Body of pancreas (tissue), 4 donors: Measurements from ENCODE around the gene SRPK3. TPM values are rescaled to one million over a fixed set of nuclear protein-coding genes. Genes with fewer than 3 reads are reported as not detected.
"Not testable (repeated sequence)": the region's sequence is repeated elsewhere in the genome, so short reads cannot be mapped to it uniquely, and the experiment has no call there.

Source experiments
- ATAC-seq: fragments of 150-250 bp; one replicate; pipeline ENCODE4 v1.9.1; 2016
- DNase-seq, 4 donors: peaks; one replicate each; pipeline ENCODE4 v3.0.0-alpha.2; 2019
- H3K27ac ChIP-seq, 4 donors: fragments of 200-600 bp; sonication (generic); 1 replicate in 3 of 4; 2 replicates in 1 of 4; pipeline versions ENCODE4 v1.5.1 to v1.6.1; 2016 to 2019; ENCODE audit warnings: mild to moderate bottlenecking in 1 of 4, mixed read lengths in 1 of 4, moderate library complexity in 1 of 4
- H3K27me3 ChIP-seq, 2 donors: fragments of 200-600 bp; sonication (generic); one replicate each; pipeline ENCODE4 v1.6.0; 2016; ENCODE audit warnings: mild to moderate bottlenecking in 1 of 2
- H3K36me3 ChIP-seq, 2 donors: fragments of 200-600 bp; sonication (generic); replicated peaks in 1 of 2; 2 replicates each; pipeline ENCODE4 v1.5.1; 2016; ENCODE audit warnings: low read depth in 2 of 2; ENCODE audit not compliant: insufficient read depth in 1 of 2
- H3K4me1 ChIP-seq: fragments of 200-600 bp; sonication (generic); one replicate; pipeline ENCODE4 v1.6.0; 2016
- H3K4me3 ChIP-seq, 2 donors: fragments of 200-600 bp; sonication (generic); 1 replicate in 1 of 2; 2 replicates in 1 of 2; pipeline ENCODE4 v1.5.1; 2016 to 2019
- H3K9me3 ChIP-seq, 3 donors: fragments of 200-600 bp; sonication (generic); 1 replicate in 2 of 3; 2 replicates in 1 of 3; pipeline ENCODE4 v1.5.1; 2016
- CTCF ChIP-seq, 7 experiments: fragments of 450-650 bp in 4 of 7; fragments of 200-600 bp in 3 of 7; sonication (generic) in 3 of 7; IDR thresholded peaks; one replicate each; pipeline ENCODE4 v1.5.1; 2016 to 2019; ENCODE audit warnings: antibody characterized with exemption in 7 of 7
- POLR2A ChIP-seq, 3 donors: fragments of 450-650 bp; IDR thresholded peaks; one replicate each; pipeline ENCODE4 v1.6.1; 2016; ENCODE audit warnings: antibody characterized with exemption in 3 of 3, mild to moderate bottlenecking in 2 of 3
- WGBS, 2 donors: methylation state at CpG; one replicate each; pipeline ENCODE4 v1.1.5; 2017; 5-methylcytosine and 5-hydroxymethylcytosine counted together
- intact Hi-C: fragments of 100-400 bp; cut with DNase I; formaldehyde crosslinking; loops from one replicate; pipeline ENCODE4 v1.15.1; 2023
- total RNA-seq, 2 donors: library from RNA; depleted of rRNA; stranded (reverse); fragments of >200 nt; gene quantifications; one replicate each; pipeline ENCODE4 v1.1.0, GENCODE V29; 2016

Gene SRPK3
- total RNA-seq, 2 donors from 2014 or later: not detected

- DNase-seq (peak in 1 of 4 donors; percentile 9), ATAC-seq (no peak)
- no peaks in the 10 kb centered on the region for H3K36me3 ChIP-seq
- no peak overlapping the region for H3K27ac ChIP-seq
- TF ChIP-seq CTCF (IDR thresholded peaks at IDR 0.05): no peak
- no peak for TF ChIP-seq POLR2A (IDR thresholded peaks at IDR 0.05)
- no peak overlapping the region for H3K4me3 ChIP-seq
- peaks cover 9% of the 10 kb centered on the region for H3K4me1 ChIP-seq
- WGBS, 2 donors: 61 to 87% methylated on average over 21 to 25 of the region's 25 CpGs
- intact Hi-C loops: no loop called here
- H3K27me3 ChIP-seq: no peaks in the 10 kb centered on the region
- no peaks in the 10 kb centered on the region for H3K9me3 ChIP-seq
Observed at GRCh38 chrX:153816831-153817690, 36.2 kb downstream of the SRPK3 start.

- 87 to 91% methylated on average over 5 to 8 of the region's 9 CpGs for whole genome bisulfite sequencing, 2 donors
- H3K27me3 ChIP-seq, intact Hi-C loops, H3K9me3 ChIP-seq, H3K36me3 ChIP-seq, ATAC-seq, H3K4me1 ChIP-seq, H3K27ac ChIP-seq, DNase-seq, H3K4me3 ChIP-seq: not testable (repeated sequence)
Observed at GRCh38 chrX:153818064-153818463, 37.2 kb downstream of the SRPK3 start.

- H3K4me1 ChIP-seq: peaks cover 9% of the 10 kb centered on the region
- no peak overlapping the region for H3K27ac ChIP-seq
- TF ChIP-seq POLR2A (IDR thresholded peaks at IDR 0.05) (no peak), CTCF (IDR thresholded peaks at IDR 0.05) (no peak)
- ATAC-seq (peak; percentile 74), DNase-seq (peak in 2 of 4 donors; percentile 27 to 57)
- no peaks in the 10 kb centered on the region for H3K27me3 ChIP-seq
- 38 to 58% methylated on average over 8 to 13 of the region's 67 CpGs for WGBS, 2 donors
- H3K4me3 ChIP-seq: no peak overlapping the region
- intact Hi-C loops: no loop called here
- no peaks in the 10 kb centered on the region for H3K36me3 ChIP-seq
- H3K9me3 ChIP-seq: no peaks in the 10 kb centered on the region
Observed at GRCh38 chrX:153818571-153819383, 37.9 kb downstream of the SRPK3 start.

- DNase-seq: peak in 1 of 4 donors; percentile 10
- TF ChIP-seq CTCF (IDR thresholded peaks at IDR 0.05) (no peak), POLR2A (IDR thresholded peaks at IDR 0.05) (no peak)
- intact Hi-C loops: no loop called here
- Histone ChIP-seq H3K4me3 (no peak overlapping the region), H3K27me3 (no peaks in the 10 kb centered on the region), H3K36me3 (no peaks in the 10 kb centered on the region), H3K9me3 (no peaks in the 10 kb centered on the region), H3K27ac (no peak overlapping the region), H3K4me1 (peaks cover 9% of the 10 kb centered on the region)
- ATAC-seq: no peak
- 14% methylated on average over 18 of the region's 23 CpGs; no CpG with 5 or more reads in 1 of the 2 donors for WGBS, 2 donors
Observed at GRCh38 chrX:153819384-153820040, 38.7 kb downstream of the SRPK3 start.

- WGBS, 2 donors: 73 to 79% methylated on average over 5 of the region's 7 CpGs
- H3K36me3 ChIP-seq: no peaks in the 10 kb centered on the region
- H3K4me3 ChIP-seq: no peak overlapping the region
- H3K27me3 ChIP-seq: no peaks in the 10 kb centered on the region
- TF ChIP-seq CTCF (IDR thresholded peaks at IDR 0.05) (no peak), POLR2A (IDR thresholded peaks at IDR 0.05) (no peak)
- no peaks in the 10 kb centered on the region for H3K9me3 ChIP-seq
- H3K27ac ChIP-seq: no peak overlapping the region
- ATAC-seq (no peak), DNase-seq (no peak)
- peaks cover 9% of the 10 kb centered on the region for H3K4me1 ChIP-seq
- intact Hi-C loops: no loop called here
Observed at GRCh38 chrX:153820601-153821000, 39.8 kb downstream of the SRPK3 start.
